ENCODE data around the gene ACSS2.

The ACSS2 gene

GRCh38 chr20:34859367-34859766 lies 17.0 kb upstream of the ACSS2 start:
- no peak overlapping the region for H3K27ac ChIP-seq
- no peak overlapping the region for H3K4me2 ChIP-seq
- no peak overlapping the region for H3K4me3 ChIP-seq
- H3K36me3 ChIP-seq: no peaks in the 10 kb centered on the region
- no peaks in the 10 kb centered on the region for H4K20me1 ChIP-seq
- H3K4me1 ChIP-seq: no peaks in the 10 kb centered on the region
- no peaks in the 10 kb centered on the region for H3K9me3 ChIP-seq
- no peaks in the 10 kb centered on the region for H3K27me3 ChIP-seq
- no peak for TF ChIP-seq Cebpa-rat (IDR thresholded peaks at IDR 0.05)
- no peak overlapping the region for H3K9ac ChIP-seq

GRCh38 chr20:34859826-34860545 lies 16.4 kb upstream of the ACSS2 start:
- H3K27ac ChIP-seq: no peak overlapping the region
- TF ChIP-seq Cebpa-rat (IDR thresholded peaks at IDR 0.05): no peak

GRCh38 chr20:34861386-34862084 lies 14.9 kb upstream of the ACSS2 start:
- no peak overlapping the region for H3K4me3 ChIP-seq
- no peaks in the 10 kb centered on the region for H4K20me1 ChIP-seq
- H3K27ac ChIP-seq: no peak overlapping the region
- no peaks in the 10 kb centered on the region for H3K36me3 ChIP-seq
- TF ChIP-seq Cebpa-rat (IDR thresholded peaks at IDR 0.05): no peak
- H3K9me3 ChIP-seq: no peaks in the 10 kb centered on the region
- no peaks in the 10 kb centered on the region for H3K4me1 ChIP-seq
- H3K27me3 ChIP-seq: no peaks in the 10 kb centered on the region
- H3K9ac ChIP-seq: no peak overlapping the region
- H3K4me2 ChIP-seq: no peak overlapping the region

More at GRCh38 chr20:34859826-34860545, 16.4 kb upstream of the ACSS2 start:
- Histone ChIP-seq H4K20me1 (no peaks in the 10 kb centered on the region), H3K9me3 (no peaks in the 10 kb centered on the region), H3K4me3 (no peak overlapping the region), H3K27me3 (no peaks in the 10 kb centered on the region), H3K36me3 (no peaks in the 10 kb centered on the region), H3K9ac (no peak overlapping the region), H3K4me1 (no peaks in the 10 kb centered on the region), H3K4me2 (no peak overlapping the region)

- Histone ChIP-seq H3K27me3 (no peaks in the 10 kb centered on the region), H3K4me2 (no peak overlapping the region), H3K4me3 (no peak overlapping the region), H3K36me3 (no peaks in the 10 kb centered on the region), H3K4me1 (no peaks in the 10 kb centered on the region), H4K20me1 (no peaks in the 10 kb centered on the region), H3K27ac (no peak overlapping the region), H3K9me3 (no peaks in the 10 kb centered on the region), H3K9ac (no peak overlapping the region)
- TF ChIP-seq Cebpa-rat (IDR thresholded peaks at IDR 0.05): no peak
These were observed 13.7 kb upstream of the ACSS2 start for GRCh38 chr20:34862724-34863123.

GRCh38 chr20:34863421-34863965 lies 12.9 kb upstream of the ACSS2 start:
- Histone ChIP-seq H3K36me3 (no peaks in the 10 kb centered on the region), H3K4me3 (no peak overlapping the region), H3K9ac (no peak overlapping the region), H3K4me2 (no peak overlapping the region), H4K20me1 (no peaks in the 10 kb centered on the region), H3K9me3 (no peaks in the 10 kb centered on the region), H3K27me3 (no peaks in the 10 kb centered on the region), H3K27ac (no peak overlapping the region), H3K4me1 (no peaks in the 10 kb centered on the region)
- no peak for TF ChIP-seq Cebpa-rat (IDR thresholded peaks at IDR 0.05)

GRCh38 chr20:34864216-34864615 lies 12.2 kb upstream of the ACSS2 start:
- Histone ChIP-seq H3K4me1 (no peaks in the 10 kb centered on the region), H4K20me1 (no peaks in the 10 kb centered on the region), H3K9me3 (no peaks in the 10 kb centered on the region), H3K27ac (no peak overlapping the region), H3K36me3 (no peaks in the 10 kb centered on the region), H3K27me3 (no peaks in the 10 kb centered on the region), H3K4me3 (no peak overlapping the region), H3K9ac (no peak overlapping the region), H3K4me2 (no peak overlapping the region)
- TF ChIP-seq Cebpa-rat (IDR thresholded peaks at IDR 0.05): no peak

GRCh38 chr20:34871320-34871926 lies 5.0 kb upstream of the ACSS2 start:
- H3K9me3 ChIP-seq: no peaks in the 10 kb centered on the region
- no peak overlapping the region for H3K27ac ChIP-seq
- no peaks in the 10 kb centered on the region for H4K20me1 ChIP-seq
- TF ChIP-seq Cebpa-rat (IDR thresholded peaks at IDR 0.05): no peak
- no peak overlapping the region for H3K4me2 ChIP-seq
- 0 out of 2 replicates have a peak, but pooled peaks cover 3% of the 10 kb centered on the region for H3K27me3 ChIP-seq
- peaks cover 18% of the 10 kb centered on the region for H3K4me1 ChIP-seq
- no peak overlapping the region for H3K9ac ChIP-seq
- no peaks in the 10 kb centered on the region for H3K36me3 ChIP-seq
- no peak overlapping the region for H3K4me3 ChIP-seq

GRCh38 chr20:34871966-34872621 lies 4.3 kb upstream of the ACSS2 start:
- no peaks in the 10 kb centered on the region for H3K9me3 ChIP-seq
- no peaks in the 10 kb centered on the region for H3K36me3 ChIP-seq
- H3K4me3 ChIP-seq: no peak overlapping the region
- no peak overlapping the region for H3K9ac ChIP-seq
- no peak overlapping the region for H3K27ac ChIP-seq
- H3K4me2 ChIP-seq: peak overlapping the region; percentile 79
- H3K27me3 ChIP-seq: 0 out of 2 replicates have a peak, but pooled peaks cover 3% of the 10 kb centered on the region
- TF ChIP-seq Cebpa-rat (IDR thresholded peaks at IDR 0.05): no peak
- H3K4me1 ChIP-seq: peaks cover 22% of the 10 kb centered on the region
- no peaks in the 10 kb centered on the region for H4K20me1 ChIP-seq

- H3K9me3 ChIP-seq: no peaks in the 10 kb centered on the region
- no peak within 1 kb of the TSS for H3K27ac ChIP-seq
- H4K20me1 ChIP-seq: no peaks in the 10 kb centered on the region
- H3K27me3 ChIP-seq: 0 out of 2 replicates have a peak, but pooled peaks cover 3% of the 10 kb centered on the region
- H3K4me2 ChIP-seq: peak within 1 kb of the TSS; percentile 79
- peaks cover 26% of the 10 kb centered on the region for H3K4me1 ChIP-seq
- no peaks in the 10 kb centered on the region for H3K36me3 ChIP-seq
- H3K4me3 ChIP-seq: peak within 1 kb of the TSS; percentile 44; the same call in 1 of the 2 replicates
- no peak for TF ChIP-seq Cebpa-rat (IDR thresholded peaks at IDR 0.05)
- no peak within 1 kb of the TSS for H3K9ac ChIP-seq
These were observed 3.7 kb upstream of the ACSS2 start, which contains the start of gene GGT7 for GRCh38 chr20:34872622-34873224. Gene GGT7 (minus strand): TSS chr20:34872856. CDS start chr20:34872815, 41 bp downstream.
